ENCODE measurements around the gene ASMT. TPM values are rescaled to one million over a fixed set of nuclear protein-coding genes. Genes with fewer than 3 reads are reported as not detected.

ASMT gene
- polyA plus RNA-seq, 3 donors, result 0.69 TPM; not detected in 2

DNA sequence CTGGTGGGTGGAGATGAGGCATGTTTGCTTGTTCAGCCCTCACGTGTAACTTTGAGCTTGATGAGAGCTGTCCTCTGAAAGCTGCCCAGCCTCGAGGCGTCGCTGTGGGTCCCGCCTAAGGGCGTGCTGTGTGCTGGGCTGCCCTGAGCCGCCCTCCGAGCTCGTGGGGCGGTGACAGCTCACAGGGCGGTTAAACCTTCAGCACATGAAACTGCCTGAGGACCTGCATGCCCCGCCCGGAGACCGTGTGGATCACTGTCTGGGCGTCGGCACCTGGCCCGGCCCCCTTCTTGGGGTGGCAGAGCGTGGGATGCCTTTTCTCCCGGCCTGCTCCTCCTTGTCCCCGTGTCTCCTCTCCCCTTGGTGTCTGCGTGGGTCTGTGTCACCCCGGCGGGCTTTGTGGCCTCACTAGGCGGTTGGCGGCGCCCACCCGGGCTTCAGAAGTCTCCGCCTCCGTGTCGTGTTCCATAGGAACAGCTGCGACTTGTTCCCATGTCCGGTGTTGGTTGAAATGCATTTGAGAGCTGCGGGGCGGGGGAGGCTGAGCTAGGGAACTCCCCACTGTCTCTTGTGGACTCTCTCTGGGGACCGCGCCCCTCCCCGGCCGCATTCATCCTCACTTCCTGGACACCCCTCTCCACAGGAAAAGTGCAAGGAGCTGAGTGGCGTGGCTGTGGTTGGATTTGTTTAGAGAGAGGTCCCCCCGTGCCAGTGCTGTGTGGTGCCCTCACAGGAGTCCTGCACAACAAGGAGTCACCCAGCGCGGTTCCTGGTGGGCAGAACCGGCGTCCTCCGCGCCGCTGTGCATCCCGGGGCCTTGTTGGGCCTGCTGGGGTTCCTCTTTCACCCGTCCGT is 16.6 kb upstream of the ASMT start:
- H3K27ac ChIP-seq (ENCODE audit: low read depth in 1 of 2, low read length in 2 of 2), result no peak overlapping the region
- H3K4me3 ChIP-seq (replicated peaks in 1 of 3; ENCODE audit: low read depth in 2 of 3, low read length in 3 of 3), result no peak overlapping the region
- TF ChIP-seq, protein P1, sequence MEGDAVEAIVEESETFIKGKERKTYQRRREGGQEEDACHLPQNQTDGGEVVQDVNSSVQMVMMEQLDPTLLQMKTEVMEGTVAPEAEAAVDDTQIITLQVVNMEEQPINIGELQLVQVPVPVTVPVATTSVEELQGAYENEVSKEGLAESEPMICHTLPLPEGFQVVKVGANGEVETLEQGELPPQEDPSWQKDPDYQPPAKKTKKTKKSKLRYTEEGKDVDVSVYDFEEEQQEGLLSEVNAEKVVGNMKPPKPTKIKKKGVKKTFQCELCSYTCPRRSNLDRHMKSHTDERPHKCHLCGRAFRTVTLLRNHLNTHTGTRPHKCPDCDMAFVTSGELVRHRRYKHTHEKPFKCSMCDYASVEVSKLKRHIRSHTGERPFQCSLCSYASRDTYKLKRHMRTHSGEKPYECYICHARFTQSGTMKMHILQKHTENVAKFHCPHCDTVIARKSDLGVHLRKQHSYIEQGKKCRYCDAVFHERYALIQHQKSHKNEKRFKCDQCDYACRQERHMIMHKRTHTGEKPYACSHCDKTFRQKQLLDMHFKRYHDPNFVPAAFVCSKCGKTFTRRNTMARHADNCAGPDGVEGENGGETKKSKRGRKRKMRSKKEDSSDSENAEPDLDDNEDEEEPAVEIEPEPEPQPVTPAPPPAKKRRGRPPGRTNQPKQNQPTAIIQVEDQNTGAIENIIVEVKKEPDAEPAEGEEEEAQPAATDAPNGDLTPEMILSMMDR (IDR thresholded peaks at IDR 0.05), result no peak
- intact Hi-C loops (cut with micrococcal nuclease), result loop anchor here in 1 of 2 donors (10.0 kb wide), 1 partner anchor 203 kb away; the partner anchor contains the start of gene SLC25A6
- H3K27me3 ChIP-seq (ENCODE audit: control insufficient read depth in 2 of 2, insufficient read depth in 2 of 2, low read length in 2 of 2), result no peaks in the 10 kb centered on the region
- no peak overlapping the region for H2AFZ ChIP-seq (ENCODE audit: insufficient read depth, low read depth, low read length, poor library complexity, severe bottlenecking)
- peaks cover 7 to 8% of the 10 kb centered on the region in 2 donors for H3K9me3 ChIP-seq (replicated peaks in 1 of 2; ENCODE audit: control insufficient read depth in 1 of 2, insufficient read depth in 1 of 2, low read length in 2 of 2)
- peaks cover 88 to 100% of the 10 kb centered on the region in 2 donors for H3K36me3 ChIP-seq (replicated peaks in 1 of 2; ENCODE audit: control insufficient read depth in 1 of 2, insufficient read depth in 2 of 2, low read length in 2 of 2)
- WGBS (ENCODE audit: insufficient coverage), result 87% methylated on average over 32 of the region's 50 CpGs
- Mint-ChIP-seq H3K4me3 (no peak overlapping the region), H3K27ac (peak overlapping the region in 3 of 7 donors; percentile 40 to 61 (median 42)), H3K4me1 (peaks cover 9% of the 10 kb centered on the region), H3K36me3 (peaks cover 75 to 97% of the 10 kb centered on the region in 2 donors), H3K27me3 (ENCODE audit: low read depth in 3 of 3) (no peaks in the 10 kb centered on the region), H3K9me3 (peaks cover 0 to 13% (median 9%) of the 10 kb centered on the region in 7 donors)
- no peak overlapping the region for H3K4me2 ChIP-seq (replicated peaks; ENCODE audit: extremely low read depth, low read length, poor library complexity, severe bottlenecking)
- peaks cover 55% of the 10 kb centered on the region for H3K79me2 ChIP-seq (ENCODE audit: insufficient read depth, low read length)
- H3K9ac ChIP-seq (ENCODE audit: insufficient read depth, low read length, poor library complexity, severe bottlenecking), result no peak overlapping the region
- H3K4me1 ChIP-seq (ENCODE audit: control insufficient read depth in 1 of 2, insufficient read depth in 2 of 2, low read length in 2 of 2), result peaks cover 2 to 5% of the 10 kb centered on the region in 2 donors
- peaks cover 97% of the 10 kb centered on the region for H4K20me1 ChIP-seq (ENCODE audit: insufficient read depth, low read length)
- no peak for DNase-seq

DNA sequence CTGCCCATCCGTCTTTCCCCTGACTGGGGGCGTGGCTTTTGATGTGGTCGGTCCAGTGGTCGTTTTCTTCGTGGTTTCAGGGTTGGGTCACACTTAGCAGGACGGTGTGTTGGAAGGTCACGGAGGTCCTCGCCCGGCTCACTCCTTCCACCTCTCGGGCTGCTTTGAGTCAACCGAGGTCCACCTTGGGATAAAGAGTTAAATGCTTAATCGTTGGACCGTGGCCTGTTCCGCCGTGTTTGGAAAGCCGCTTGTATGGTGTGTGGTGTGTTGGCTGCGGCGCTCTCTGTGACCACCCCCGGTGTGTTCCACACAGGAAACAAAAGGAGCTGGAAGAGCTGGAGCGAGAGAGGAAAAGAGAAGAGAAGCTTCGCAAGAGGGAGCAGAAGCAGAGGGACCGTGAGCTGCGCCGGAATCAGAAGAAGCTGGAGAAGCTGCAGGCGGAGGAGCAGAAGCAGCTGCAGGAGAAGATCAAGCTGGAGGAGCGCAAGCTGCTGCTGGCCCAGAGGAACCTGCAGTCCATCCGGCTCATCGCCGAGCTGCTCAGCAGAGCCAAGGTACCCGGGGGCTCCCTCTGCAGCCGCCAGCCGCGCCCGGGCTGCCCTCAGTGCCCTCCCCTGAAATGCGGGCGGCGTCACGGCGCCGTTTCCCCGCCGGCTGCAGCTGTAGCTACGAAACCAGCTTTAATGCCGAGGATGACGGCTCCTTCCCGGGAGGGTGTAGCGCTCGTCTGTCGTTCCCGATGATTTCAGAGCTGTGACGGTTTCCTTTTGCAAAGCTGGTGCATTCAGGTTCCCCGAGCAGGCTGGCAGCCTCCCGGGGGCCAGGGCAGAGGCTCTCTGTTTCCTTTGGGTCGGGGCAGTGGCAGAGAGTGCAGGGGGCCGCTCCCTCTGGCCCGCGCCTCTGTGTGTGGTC is 15.7 kb upstream of the ASMT start:
- H2AFZ ChIP-seq (ENCODE audit: insufficient read depth, low read depth, low read length, poor library complexity, severe bottlenecking), result no peak overlapping the region
- no peaks in the 10 kb centered on the region for H3K27me3 Mint-ChIP-seq (ENCODE audit: low read depth in 3 of 3)
- no peaks in the 10 kb centered on the region for H3K4me1 ChIP-seq (ENCODE audit: control insufficient read depth in 1 of 2, insufficient read depth in 2 of 2, low read length in 2 of 2)
- H3K9me3 ChIP-seq (replicated peaks in 1 of 2; ENCODE audit: control insufficient read depth in 1 of 2, insufficient read depth in 1 of 2, low read length in 2 of 2), result peaks cover 7 to 8% of the 10 kb centered on the region in 2 donors
- H3K9me3 Mint-ChIP-seq, result peaks cover 0 to 13% (median 9%) of the 10 kb centered on the region in 7 donors
- 87% methylated on average over 50 of the region's 57 CpGs for WGBS (ENCODE audit: insufficient coverage)
- H3K79me2 ChIP-seq (ENCODE audit: insufficient read depth, low read length), result peaks cover 46% of the 10 kb centered on the region
- peaks cover 92% of the 10 kb centered on the region for H4K20me1 ChIP-seq (ENCODE audit: insufficient read depth, low read length)
- H3K27ac ChIP-seq (ENCODE audit: low read depth in 1 of 2, low read length in 2 of 2), result no peak overlapping the region
- no peak overlapping the region for H3K4me3 Mint-ChIP-seq
- peak overlapping the region in 4 of 7 donors; percentile 37 to 61 (median 44) for H3K27ac Mint-ChIP-seq
- TF ChIP-seq, protein P1 (IDR thresholded peaks at IDR 0.05), result no peak
- H3K36me3 Mint-ChIP-seq, result peaks cover 69 to 92% of the 10 kb centered on the region in 2 donors
- H3K4me2 ChIP-seq (replicated peaks; ENCODE audit: extremely low read depth, low read length, poor library complexity, severe bottlenecking), result no peak overlapping the region
- DNase-seq, result no peak
- peaks cover 82 to 99% of the 10 kb centered on the region in 2 donors for H3K36me3 ChIP-seq (replicated peaks in 1 of 2; ENCODE audit: control insufficient read depth in 1 of 2, insufficient read depth in 2 of 2, low read length in 2 of 2)
- intact Hi-C loops (cut with micrococcal nuclease), result loop anchor here in 1 of 2 donors (10.0 kb wide), 1 partner anchor 204 kb away; the partner anchor contains the start of gene SLC25A6
- H3K4me3 ChIP-seq (replicated peaks in 1 of 3; ENCODE audit: low read depth in 2 of 3, low read length in 3 of 3), result no peak overlapping the region
- H3K4me1 Mint-ChIP-seq, result peaks cover 4% of the 10 kb centered on the region
- no peak overlapping the region for H3K9ac ChIP-seq (ENCODE audit: insufficient read depth, low read length, poor library complexity, severe bottlenecking)
- H3K27me3 ChIP-seq (ENCODE audit: control insufficient read depth in 2 of 2, insufficient read depth in 2 of 2, low read length in 2 of 2), result no peaks in the 10 kb centered on the region
